Ishikawa (cell line): ENCODE data around the gene SLC16A12.

Experiments used
- CEBPB ChIP-seq: IDR thresholded peaks from 2 replicates; pipeline ENCODE4 v1.6.1; 2012
- CREB1 ChIP-seq: IDR thresholded peaks from 2 replicates; pipeline ENCODE4 v1.6.1; 2012; ENCODE audit warnings: low read depth
- EGR1 ChIP-seq: IDR thresholded peaks from 2 replicates; pipeline ENCODE4 v1.6.1; 2012
- EP300 ChIP-seq: IDR thresholded peaks from 2 replicates; pipeline ENCODE4 v1.6.1; 2012; ENCODE audit warnings: borderline replicate concordance
- FOXM1 ChIP-seq: IDR thresholded peaks from 2 replicates; pipeline ENCODE4 v1.6.1; 2012; ENCODE audit warnings: low read depth, borderline replicate concordance
- NFIC ChIP-seq: IDR thresholded peaks from 2 replicates; pipeline ENCODE4 v1.6.1; 2012
- RAD21 ChIP-seq: IDR thresholded peaks from 2 replicates; pipeline ENCODE4 v1.6.1; 2012; ENCODE audit warnings: low read depth
- TAF1 ChIP-seq: IDR thresholded peaks from 2 replicates; pipeline ENCODE4 v1.6.1; 2012; ENCODE audit warnings: low read depth, mild to moderate bottlenecking
- TCF12 ChIP-seq: IDR thresholded peaks from 2 replicates; pipeline ENCODE4 v1.6.1; 2012; ENCODE audit warnings: low read depth
- YY1 ChIP-seq: IDR thresholded peaks from 2 replicates; pipeline ENCODE4 v1.6.1; 2012; ENCODE audit warnings: low read depth
- TF ChIP-seq, protein P1 (sequence below): IDR thresholded peaks from 2 replicates; pipeline ENCODE4 v1.6.1; 2012
- TF ChIP-seq, protein P2 (sequence below): IDR thresholded peaks from 2 replicates; pipeline ENCODE4 v1.6.1; 2012; ENCODE audit warnings: low read depth, mild to moderate bottlenecking
- TF ChIP-seq, protein P3 (sequence below): IDR thresholded peaks from 2 replicates; pipeline ENCODE4 v1.6.1; 2012

DNA sequence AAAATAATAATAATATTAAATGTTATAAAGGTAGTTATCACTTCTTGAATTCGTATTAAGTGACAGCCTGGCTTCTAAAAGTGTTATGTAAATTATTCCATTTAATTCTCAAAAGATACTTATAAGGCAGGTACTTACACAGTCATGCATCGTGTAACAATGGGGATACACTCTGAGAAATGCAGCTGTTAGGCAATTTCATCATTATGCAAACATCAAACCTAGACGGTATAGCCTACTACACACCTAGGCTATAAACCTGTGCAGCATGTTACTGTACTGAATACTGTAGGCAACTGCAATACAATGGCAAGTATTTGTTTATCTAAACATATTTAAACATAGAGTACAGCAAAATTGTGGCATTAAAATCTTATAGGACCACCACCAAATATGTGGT is 141.5 kb downstream of the SLC16A12 start:
- TF ChIP-seq, protein P1, sequence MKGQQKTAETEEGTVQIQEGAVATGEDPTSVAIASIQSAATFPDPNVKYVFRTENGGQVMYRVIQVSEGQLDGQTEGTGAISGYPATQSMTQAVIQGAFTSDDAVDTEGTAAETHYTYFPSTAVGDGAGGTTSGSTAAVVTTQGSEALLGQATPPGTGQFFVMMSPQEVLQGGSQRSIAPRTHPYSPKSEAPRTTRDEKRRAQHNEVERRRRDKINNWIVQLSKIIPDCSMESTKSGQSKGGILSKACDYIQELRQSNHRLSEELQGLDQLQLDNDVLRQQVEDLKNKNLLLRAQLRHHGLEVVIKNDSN, result no peak
- TF ChIP-seq, protein P2, sequence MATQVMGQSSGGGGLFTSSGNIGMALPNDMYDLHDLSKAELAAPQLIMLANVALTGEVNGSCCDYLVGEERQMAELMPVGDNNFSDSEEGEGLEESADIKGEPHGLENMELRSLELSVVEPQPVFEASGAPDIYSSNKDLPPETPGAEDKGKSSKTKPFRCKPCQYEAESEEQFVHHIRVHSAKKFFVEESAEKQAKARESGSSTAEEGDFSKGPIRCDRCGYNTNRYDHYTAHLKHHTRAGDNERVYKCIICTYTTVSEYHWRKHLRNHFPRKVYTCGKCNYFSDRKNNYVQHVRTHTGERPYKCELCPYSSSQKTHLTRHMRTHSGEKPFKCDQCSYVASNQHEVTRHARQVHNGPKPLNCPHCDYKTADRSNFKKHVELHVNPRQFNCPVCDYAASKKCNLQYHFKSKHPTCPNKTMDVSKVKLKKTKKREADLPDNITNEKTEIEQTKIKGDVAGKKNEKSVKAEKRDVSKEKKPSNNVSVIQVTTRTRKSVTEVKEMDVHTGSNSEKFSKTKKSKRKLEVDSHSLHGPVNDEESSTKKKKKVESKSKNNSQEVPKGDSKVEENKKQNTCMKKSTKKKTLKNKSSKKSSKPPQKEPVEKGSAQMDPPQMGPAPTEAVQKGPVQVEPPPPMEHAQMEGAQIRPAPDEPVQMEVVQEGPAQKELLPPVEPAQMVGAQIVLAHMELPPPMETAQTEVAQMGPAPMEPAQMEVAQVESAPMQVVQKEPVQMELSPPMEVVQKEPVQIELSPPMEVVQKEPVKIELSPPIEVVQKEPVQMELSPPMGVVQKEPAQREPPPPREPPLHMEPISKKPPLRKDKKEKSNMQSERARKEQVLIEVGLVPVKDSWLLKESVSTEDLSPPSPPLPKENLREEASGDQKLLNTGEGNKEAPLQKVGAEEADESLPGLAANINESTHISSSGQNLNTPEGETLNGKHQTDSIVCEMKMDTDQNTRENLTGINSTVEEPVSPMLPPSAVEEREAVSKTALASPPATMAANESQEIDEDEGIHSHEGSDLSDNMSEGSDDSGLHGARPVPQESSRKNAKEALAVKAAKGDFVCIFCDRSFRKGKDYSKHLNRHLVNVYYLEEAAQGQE, result no peak
- TF ChIP-seq EGR1, result no peak
- no peak for TF ChIP-seq CEBPB
- TF ChIP-seq CREB1, result no peak
- TF ChIP-seq TAF1, result no peak
- no peak for TF ChIP-seq TCF12
- TF ChIP-seq NFIC, result no peak
- no peak for TF ChIP-seq RAD21
- TF ChIP-seq, protein P3, sequence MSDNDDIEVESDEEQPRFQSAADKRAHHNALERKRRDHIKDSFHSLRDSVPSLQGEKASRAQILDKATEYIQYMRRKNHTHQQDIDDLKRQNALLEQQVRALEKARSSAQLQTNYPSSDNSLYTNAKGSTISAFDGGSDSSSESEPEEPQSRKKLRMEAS, result no peak
- no peak for TF ChIP-seq YY1
- no peak for TF ChIP-seq FOXM1
- TF ChIP-seq EP300, result no peak
